H1 (cell line): ENCODE data around the gene SLC12A5.

ENCODE experiments used
- POLR2A ChIP-seq, 2 experiments: IDR thresholded peaks; 1 replicate in 1 of 2; 2 replicates in 1 of 2; pipeline ENCODE4 v1.6.1; 2011; ENCODE audit warnings: low read depth in 2 of 2, low read length in 2 of 2, mild to moderate bottlenecking in 2 of 2; ENCODE audit errors: control extremely low read depth in 1 of 2
- POLR2AphosphoS5 ChIP-seq: IDR thresholded peaks from 2 replicates; pipeline ENCODE4 v1.6.1; 2011; ENCODE audit warnings: low read depth, low read length
- TF ChIP-seq, protein P1 (sequence below), 3 experiments: IDR thresholded peaks; 1 replicate in 2 of 3; 2 replicates in 1 of 3; pipeline versions ENCODE4 v1.5.1 to v1.6.1; 2011; ENCODE audit warnings: low read length in 3 of 3, mild to moderate bottlenecking in 3 of 3, inconsistent platforms in 2 of 3, low read depth in 1 of 3, moderate library complexity in 1 of 3; ENCODE audit not compliant: insufficient read depth in 1 of 3; ENCODE audit errors: control extremely low read depth in 1 of 3
- TF ChIP-seq, protein P2 (sequence below): IDR thresholded peaks from 2 replicates; pipeline ENCODE4 v1.6.1; 2011; ENCODE audit warnings: low read length, improper control_type of control experiment
- TF ChIP-seq, protein P3 (sequence below): IDR thresholded peaks from 2 replicates; pipeline ENCODE4 v1.6.1; 2011; ENCODE audit warnings: low read depth, mild to moderate bottlenecking, low read length; ENCODE audit not compliant: insufficient read depth

DNA sequence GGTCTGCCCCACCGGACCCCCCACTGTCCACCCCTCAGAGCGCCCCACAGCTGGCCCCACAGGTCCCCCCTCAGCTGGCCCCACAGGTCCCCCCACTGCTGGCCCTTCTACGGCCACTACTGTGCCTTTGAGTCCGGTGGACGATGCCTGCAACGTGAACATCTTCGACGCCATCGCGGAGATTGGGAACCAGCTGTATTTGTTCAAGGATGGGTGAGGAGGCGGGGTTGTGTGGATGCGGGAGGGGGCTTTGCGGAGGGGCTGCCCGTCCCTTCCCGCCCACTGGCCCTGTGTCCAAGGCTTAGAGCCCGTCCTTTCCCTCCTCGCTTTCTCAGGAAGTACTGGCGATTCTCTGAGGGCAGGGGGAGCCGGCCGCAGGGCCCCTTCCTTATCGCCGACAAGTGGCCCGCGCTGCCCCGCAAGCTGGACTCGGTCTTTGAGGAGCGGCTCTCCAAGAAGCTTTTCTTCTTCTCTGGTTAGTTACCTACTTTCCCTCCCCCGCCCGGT is 15.6 kb upstream of the SLC12A5 start:
- TF ChIP-seq POLR2AphosphoS5, result no peak
- TF ChIP-seq, protein P1, sequence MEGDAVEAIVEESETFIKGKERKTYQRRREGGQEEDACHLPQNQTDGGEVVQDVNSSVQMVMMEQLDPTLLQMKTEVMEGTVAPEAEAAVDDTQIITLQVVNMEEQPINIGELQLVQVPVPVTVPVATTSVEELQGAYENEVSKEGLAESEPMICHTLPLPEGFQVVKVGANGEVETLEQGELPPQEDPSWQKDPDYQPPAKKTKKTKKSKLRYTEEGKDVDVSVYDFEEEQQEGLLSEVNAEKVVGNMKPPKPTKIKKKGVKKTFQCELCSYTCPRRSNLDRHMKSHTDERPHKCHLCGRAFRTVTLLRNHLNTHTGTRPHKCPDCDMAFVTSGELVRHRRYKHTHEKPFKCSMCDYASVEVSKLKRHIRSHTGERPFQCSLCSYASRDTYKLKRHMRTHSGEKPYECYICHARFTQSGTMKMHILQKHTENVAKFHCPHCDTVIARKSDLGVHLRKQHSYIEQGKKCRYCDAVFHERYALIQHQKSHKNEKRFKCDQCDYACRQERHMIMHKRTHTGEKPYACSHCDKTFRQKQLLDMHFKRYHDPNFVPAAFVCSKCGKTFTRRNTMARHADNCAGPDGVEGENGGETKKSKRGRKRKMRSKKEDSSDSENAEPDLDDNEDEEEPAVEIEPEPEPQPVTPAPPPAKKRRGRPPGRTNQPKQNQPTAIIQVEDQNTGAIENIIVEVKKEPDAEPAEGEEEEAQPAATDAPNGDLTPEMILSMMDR (IDR thresholded peaks at IDR 0.05; ENCODE audit: control extremely low read depth in 1 of 3, insufficient read depth in 1 of 3, low read depth in 1 of 3, low read length in 3 of 3), result no peak
- no peak for TF ChIP-seq POLR2A (IDR thresholded peaks at IDR 0.05; ENCODE audit: control extremely low read depth in 1 of 2, low read depth in 2 of 2, low read length in 2 of 2)
- TF ChIP-seq, protein P2, sequence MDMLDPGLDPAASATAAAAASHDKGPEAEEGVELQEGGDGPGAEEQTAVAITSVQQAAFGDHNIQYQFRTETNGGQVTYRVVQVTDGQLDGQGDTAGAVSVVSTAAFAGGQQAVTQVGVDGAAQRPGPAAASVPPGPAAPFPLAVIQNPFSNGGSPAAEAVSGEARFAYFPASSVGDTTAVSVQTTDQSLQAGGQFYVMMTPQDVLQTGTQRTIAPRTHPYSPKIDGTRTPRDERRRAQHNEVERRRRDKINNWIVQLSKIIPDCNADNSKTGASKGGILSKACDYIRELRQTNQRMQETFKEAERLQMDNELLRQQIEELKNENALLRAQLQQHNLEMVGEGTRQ, result no peak
- TF ChIP-seq, protein P3, sequence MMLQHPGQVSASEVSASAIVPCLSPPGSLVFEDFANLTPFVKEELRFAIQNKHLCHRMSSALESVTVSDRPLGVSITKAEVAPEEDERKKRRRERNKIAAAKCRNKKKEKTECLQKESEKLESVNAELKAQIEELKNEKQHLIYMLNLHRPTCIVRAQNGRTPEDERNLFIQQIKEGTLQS, result no peak
